GM12878 (cell line): ENCODE results near the gene CFAP61.

Experiments
- CTCF ChIP-seq, 3 experiments: IDR thresholded peaks in 2 of 3; conservative IDR thresholded peaks in 1 of 3; 2 replicates each; pipeline ENCODE4 v1.5.1; 2011; ENCODE audit warnings: low read depth in 3 of 3, low read length in 3 of 3, mild to moderate bottlenecking in 3 of 3, control low read depth in 2 of 3, moderate library complexity in 2 of 3, inconsistent platforms in 1 of 3, mixed read lengths in 1 of 3; ENCODE audit not compliant: control insufficient read depth in 2 of 3, insufficient read depth in 1 of 3; ENCODE audit errors: extremely low read depth in 1 of 3
- ELK1 ChIP-seq: IDR thresholded peaks from 2 replicates; pipeline ENCODE4 v1.6.1; 2012; ENCODE audit warnings: low read depth, low read length, improper control_type of control experiment
- FOXK2 ChIP-seq: fragments of 450-650 bp; IDR thresholded peaks from 2 replicates; pipeline ENCODE4 v1.6.1; 2017; ENCODE audit warnings: mild to moderate bottlenecking, moderate library complexity
- HDGF ChIP-seq: fragments of 450-650 bp; IDR thresholded peaks from 2 replicates; pipeline ENCODE4 v1.6.1; 2016; ENCODE audit warnings: antibody characterized with exemption
- NFIC ChIP-seq: IDR thresholded peaks from 2 replicates; pipeline ENCODE4 v1.6.1; 2012; ENCODE audit warnings: low read depth, mild to moderate bottlenecking, inconsistent platforms, low read length, moderate library complexity
- POLR2A ChIP-seq: IDR thresholded peaks from 2 replicates; pipeline ENCODE4 v1.6.1; 2011; ENCODE audit warnings: low read depth, mild to moderate bottlenecking, low read length
- POLR2AphosphoS5 ChIP-seq: IDR thresholded peaks from 2 replicates; pipeline ENCODE4 v1.6.1; 2011; ENCODE audit warnings: mild to moderate bottlenecking, low read length, inconsistent platforms
- SP1 ChIP-seq: IDR thresholded peaks from one replicate; pipeline ENCODE4 v1.6.1; 2011; ENCODE audit warnings: low read depth, low read length
- SREBF1 ChIP-seq: IDR thresholded peaks from 2 replicates; pipeline ENCODE4 v1.6.1; 2012; ENCODE audit warnings: mild to moderate bottlenecking, low read length
- TAF1 ChIP-seq: IDR thresholded peaks from 2 replicates; pipeline ENCODE4 v1.6.1; 2011; ENCODE audit warnings: mild to moderate bottlenecking, low read depth, low read length, borderline replicate concordance
- TCF3 ChIP-seq: IDR thresholded peaks from 2 replicates; pipeline ENCODE4 v1.6.1; 2012; ENCODE audit warnings: low read depth, mild to moderate bottlenecking, low read length, borderline replicate concordance; ENCODE audit not compliant: insufficient read depth

- no peak for TF ChIP-seq TAF1
- no peak for TF ChIP-seq CTCF (IDR thresholded peaks at IDR 0.05 in 2 of 3, conservative IDR thresholded peaks at IDR 0.05 in 1 of 3; ENCODE audit: control insufficient read depth in 2 of 3, extremely low read depth in 1 of 3, insufficient read depth in 1 of 3, low read depth in 3 of 3, low read length in 3 of 3)
- no peak for TF ChIP-seq ELK1
- TF ChIP-seq POLR2AphosphoS5: no peak
- TF ChIP-seq TCF3: no peak
- TF ChIP-seq POLR2A: no peak
- TF ChIP-seq SP1: no peak
- TF ChIP-seq NFIC: no peak
- TF ChIP-seq SREBF1: no peak
- no peak for TF ChIP-seq HDGF
- no peak for TF ChIP-seq FOXK2
Measured at GRCh38 chr20:20343932-20344331, 291.6 kb downstream of the CFAP61 start.
